ENCODE measurements around the gene OR5W2. TPM values are rescaled to one million over a fixed set of nuclear protein-coding genes. Genes with fewer than 3 reads are reported as not detected.

Gene OR5W2
- total and polyA plus RNA-seq, 2 experiments from 2014 or later: not detected

- no peak for TF ChIP-seq ZNF462 (CRISPR knock-in tag; IDR thresholded peaks at IDR 0.05)
- no peak for TF ChIP-seq EZH2phosphoT487 (IDR thresholded peaks at IDR 0.05; ENCODE audit: unreplicated experiment)
- TF ChIP-seq EZH2 (IDR thresholded peaks at IDR 0.05; ENCODE audit: low read depth, unreplicated experiment): no peak
- no peak for TF ChIP-seq JUNB (IDR thresholded peaks at IDR 0.05; ENCODE audit: unreplicated experiment)
- TF ChIP-seq ZNF114 (CRISPR knock-in tag; IDR thresholded peaks at IDR 0.05): no peak
- TF ChIP-seq REST (IDR thresholded peaks at IDR 0.05; ENCODE audit: unreplicated experiment): no peak
- TF ChIP-seq POLR2AphosphoS5 (IDR thresholded peaks at IDR 0.05; ENCODE audit: low read depth): no peak
- TF ChIP-seq NANOG (IDR thresholded peaks at IDR 0.05; ENCODE audit: borderline replicate concordance): no peak
- no peak for TF ChIP-seq STAT1 (IDR thresholded peaks at IDR 0.05; ENCODE audit: unreplicated experiment)
These were observed 12.1 kb downstream of the OR5W2 start (continued) for GRCh38 chr11:55902308-55902707.

All from GM23338 (cell line).